Ovary (tissue), 9 donors: Measurements from ENCODE around the gene NT5C2. TPM values are rescaled to one million over a fixed set of nuclear protein-coding genes. Genes with fewer than 3 reads are reported as not detected.
A peak's percentile ranks its signal among the peaks of the same experiment; 100 is the strongest.

Experiments
- DNase-seq, 5 donors: peaks; one replicate each; pipeline ENCODE4 v3.0.0-alpha.2; 2019 to 2020
- H3K27ac ChIP-seq, 2 donors: fragments of 200-600 bp; one replicate each; pipeline versions ENCODE4 v1.5.1 to v1.8.0; 2019 to 2022
- H3K27me3 ChIP-seq: fragments of 200-600 bp; one replicate; pipeline ENCODE4 v1.8.0; 2022
- H3K36me3 ChIP-seq: fragments of 200-600 bp; sonication (generic); one replicate; pipeline ENCODE4 v1.5.1; 2019
- H3K4me1 ChIP-seq: one replicate; pipeline ENCODE4 v1.8.1; 2013; ENCODE audit warnings: mild to moderate bottlenecking, moderate library complexity; ENCODE audit not compliant: insufficient read depth
- H3K4me3 ChIP-seq: fragments of 200-600 bp; sonication (generic); one replicate; pipeline ENCODE4 v1.5.1; 2017
- H3K9me3 ChIP-seq, 2 donors: fragments of 200-600 bp in 1 of 2; sonication (generic) in 1 of 2; one replicate each; pipeline versions ENCODE4 v1.5.1 to v1.8.1; 2013 to 2019; ENCODE audit warnings: mild to moderate bottlenecking in 1 of 2, moderate library complexity in 1 of 2
- CTCF ChIP-seq, 3 donors: fragments of 450-650 bp in 2 of 3; fragments of 200-600 bp in 1 of 3; IDR thresholded peaks; one replicate each; pipeline versions ENCODE4 v1.5.1 to v1.8.0; 2016 to 2022; ENCODE audit warnings: antibody characterized with exemption in 3 of 3, mild to moderate bottlenecking in 1 of 3
- EP300 ChIP-seq: sonication (generic); formaldehyde crosslinking; IDR thresholded peaks from one replicate; pipeline ENCODE4 v1.6.1; 2017; ENCODE audit warnings: antibody characterized with exemption
- POLR2A ChIP-seq: fragments of 450-650 bp; IDR thresholded peaks from one replicate; pipeline ENCODE4 v1.6.1; 2017; ENCODE audit warnings: antibody characterized with exemption, mild to moderate bottlenecking, moderate library complexity
- WGBS, 3 donors: extraction: QIAGEN DNeasy Blood & Tissue Kit in 1 of 3; methylation state at CpG; one replicate each; pipeline versions ENCODE4 v1.1.5 to v1.1.7; 2013 to 2017; 5-methylcytosine and 5-hydroxymethylcytosine counted together
- intact Hi-C, 4 donors: fragments of 100-400 bp; cut with DNase I; formaldehyde crosslinking; loops; one replicate each; pipeline versions ENCODE4 v1.11.0 to v1.15.1; 2022 to 2023
- polyA plus RNA-seq, 2 donors: library from polyadenylated mRNA; stranded (reverse); fragments of 200-250 nt in 1 of 2; fragments of 350-450 nt in 1 of 2; fragmentation: Illumina TruSeq in 1 of 2; extraction: RNeasy Lipid Tissue Mini Kit (QIAGEN cat#74804) in 1 of 2; gene quantifications; one replicate each; pipeline ENCODE4 v1.2.3, GENCODE V29; 2013 to 2014
- total RNA-seq, 7 donors: library from RNA; depleted of rRNA in 2 of 7; stranded (reverse); fragments of >200 nt in 2 of 7; fragmentation: NEBNext Ultra II Directional in 3 of 7; extraction: Animal tissue kit (Norgen Biotek cat#: 25700) in 3 of 7; gene quantifications; one replicate each; pipeline versions ENCODE4 v1.1.0 to v1.2.4, GENCODE V29; 2016 to 2023
- donor health status: DM: no; HTN: no; CAD: no; lungs with moderate emphysema.
- donor health status: DM: no; HTN: no; CAD: no.
- donor health status: Bipolar disorder and iron deficiency.
- donor health status: DM: yes; HTN: yes; CAD: no.
- donor health status: DM: no; HTN: no; CAD: no.
- donor health status: DM: yes; HTN: yes; CAD: no.

NT5C2 gene
- total and polyA plus RNA-seq, 9 donors: 49.1 to 92.3 (median 62.0) TPM

DNA sequence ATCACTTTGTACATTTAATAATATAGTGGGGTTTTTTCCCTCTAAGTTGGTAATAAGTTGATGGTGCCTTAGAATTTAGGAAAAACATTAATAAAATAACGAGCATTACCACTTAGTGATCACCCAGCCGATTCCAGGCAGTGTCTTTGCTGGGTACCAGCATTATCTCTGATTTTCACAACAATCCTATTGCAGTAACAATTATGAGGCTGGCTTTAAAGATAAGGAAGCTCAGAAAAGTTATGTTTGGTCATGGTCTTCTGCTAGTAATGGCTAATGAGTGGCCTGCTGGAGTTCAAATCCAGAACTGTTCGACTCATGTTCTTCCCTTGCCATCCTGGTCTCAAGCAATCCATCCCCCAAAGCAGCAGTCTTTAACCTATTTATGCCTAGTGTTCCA, 147.1 kb downstream of the NT5C2 start:
- 6 to 50% (median 9%) methylated on average over 3 of the region's 3 CpGs for WGBS, 3 donors
- no peak for DNase-seq
- TF ChIP-seq EP300 (no peak), CTCF (IDR thresholded peaks at IDR 0.05) (no peak), POLR2A (no peak)
- Histone ChIP-seq H3K4me3 (no peak overlapping the region), H3K9me3 (no peaks in the 10 kb centered on the region), H3K36me3 (no peaks in the 10 kb centered on the region), H3K4me1 (peaks cover 18% of the 10 kb centered on the region), H3K27ac (no peak overlapping the region), H3K27me3 (no peaks in the 10 kb centered on the region)
- intact Hi-C loops: loop anchor here in 1 of 4 donors (10.0 kb wide), 1 partner anchor 71 kb away; no protein-coding TSS in a partner anchor

GRCh38 chr10:103044942-103045489, 148.1 kb downstream of the NT5C2 start:
- DNase-seq: peak in 1 of 5 donors; percentile 27
- peak overlapping the region in 1 of 2 donors; percentile 24 for H3K27ac ChIP-seq
- H3K4me3 ChIP-seq: no peak overlapping the region
- intact Hi-C loops: loop anchor here in 1 of 4 donors (10.0 kb wide), 1 partner anchor 70 kb away; no protein-coding TSS in a partner anchor
- H3K4me1 ChIP-seq: peaks cover 18% of the 10 kb centered on the region
- no peaks in the 10 kb centered on the region for H3K36me3 ChIP-seq
- TF ChIP-seq EP300 (no peak), POLR2A (no peak), CTCF (IDR thresholded peaks at IDR 0.05) (no peak)
- WGBS, 3 donors: 5 to 13% (median 5%) methylated on average over 8 of the region's 8 CpGs
- H3K27me3 ChIP-seq: no peaks in the 10 kb centered on the region
- H3K9me3 ChIP-seq: no peaks in the 10 kb centered on the region

GRCh38 chr10:103042908-103043307, 150.2 kb downstream of the NT5C2 start:
- no peak for DNase-seq
- Histone ChIP-seq H3K36me3 (no peaks in the 10 kb centered on the region), H3K27ac (no peak overlapping the region), H3K9me3 (no peaks in the 10 kb centered on the region), H3K4me3 (no peak overlapping the region), H3K4me1 (peaks cover 18% of the 10 kb centered on the region), H3K27me3 (no peaks in the 10 kb centered on the region)
- intact Hi-C loops: loop anchor here in 1 of 4 donors (10.0 kb wide), 1 partner anchor 68 kb away; no protein-coding TSS in a partner anchor
- WGBS, 3 donors: 84 to 93% (median 85%) methylated on average over 7 of the region's 7 CpGs
- TF ChIP-seq EP300: no peak

DNA sequence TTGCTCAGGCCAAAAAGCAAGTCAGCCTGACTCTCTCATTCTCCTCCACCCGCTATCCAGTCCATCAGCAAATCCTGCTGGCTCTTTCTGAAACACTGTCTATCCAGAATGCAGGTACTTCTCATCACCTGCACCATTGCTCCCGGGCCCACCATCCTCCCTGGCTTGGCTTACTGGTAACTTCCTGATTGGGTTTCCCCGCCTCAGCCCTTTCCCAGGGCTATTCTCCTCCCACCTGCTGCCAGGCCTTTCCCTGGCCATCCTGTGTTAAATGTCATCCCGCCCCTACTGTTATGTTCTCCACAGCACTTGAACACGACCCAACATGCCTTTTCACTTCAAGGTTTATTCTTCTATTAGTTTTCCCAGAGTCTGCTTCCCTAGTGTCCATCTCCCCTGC, 150.9 kb downstream of the NT5C2 start:
- Histone ChIP-seq H3K27ac (no peak overlapping the region), H3K36me3 (no peaks in the 10 kb centered on the region), H3K9me3 (no peaks in the 10 kb centered on the region), H3K27me3 (no peaks in the 10 kb centered on the region), H3K4me3 (no peak overlapping the region), H3K4me1 (peaks cover 18% of the 10 kb centered on the region)
- TF ChIP-seq EP300 (no peak), CTCF (IDR thresholded peaks at IDR 0.05) (no peak), POLR2A (no peak)
- DNase-seq: no peak
- intact Hi-C loops: loop anchor here in 1 of 4 donors (10.0 kb wide), 1 partner anchor 67 kb away; no protein-coding TSS in a partner anchor
- 65 to 70% (median 68%) methylated on average over 5 of the region's 5 CpGs for WGBS, 3 donors

- Histone ChIP-seq H3K9me3 (no peaks in the 10 kb centered on the region), H3K27ac (no peak overlapping the region), H3K4me1 (peaks cover 16% of the 10 kb centered on the region), H3K36me3 (no peaks in the 10 kb centered on the region), H3K27me3 (no peaks in the 10 kb centered on the region), H3K4me3 (no peak overlapping the region)
- DNase-seq: no peak
- no peak for TF ChIP-seq POLR2A
- no peak for TF ChIP-seq EP300
- TF ChIP-seq CTCF (IDR thresholded peaks at IDR 0.05): no peak
- WGBS, 3 donors: 60 to 79% (median 68%) methylated on average over 6 of the region's 6 CpGs
- intact Hi-C loops: loop anchor here in 1 of 4 donors (10.0 kb wide), 1 partner anchor 67 kb away; no protein-coding TSS in a partner anchor
These were observed 151.7 kb downstream of the NT5C2 start for GRCh38 chr10:103041391-103041790.
